HEK293 (cell line): Measurements from ENCODE around the gene CACHD1.

Source experiments
- ELK4 ChIP-seq: IDR thresholded peaks from 2 replicates; pipeline ENCODE4 v1.6.1; 2011; ENCODE audit warnings: mild to moderate bottlenecking, low read depth, low read length, borderline replicate concordance
- PBX3 ChIP-seq: sonication (generic); formaldehyde crosslinking; IDR thresholded peaks from 2 replicates; pipeline ENCODE4 v1.8.1; 2022; ENCODE audit warnings: mild to moderate bottlenecking, moderate library complexity, missing genetic modification reagents
- ZBTB20 ChIP-seq: fragments of 450-650 bp; formaldehyde crosslinking; IDR thresholded peaks from 2 replicates; pipeline ENCODE4 v1.5.1; 2016; ENCODE audit warnings: missing biosample characterization, missing genetic modification characterization
- ZFP69B ChIP-seq: fragments of 450-650 bp; formaldehyde crosslinking; IDR thresholded peaks from 2 replicates; pipeline ENCODE4 v1.5.1; 2016; ENCODE audit warnings: missing biosample characterization, missing genetic modification characterization
- ZNF140 ChIP-seq: fragments of 450-650 bp; formaldehyde crosslinking; IDR thresholded peaks from 2 replicates; pipeline ENCODE4 v1.5.1; 2016; ENCODE audit warnings: missing biosample characterization, missing genetic modification characterization
- ZNF184 ChIP-seq: fragments of 450-650 bp; IDR thresholded peaks from 2 replicates; pipeline ENCODE4 v1.5.1; 2018; ENCODE audit warnings: missing biosample characterization, mild to moderate bottlenecking, missing genetic modification characterization
- ZNF202 ChIP-seq: fragments of 450-650 bp; formaldehyde crosslinking; IDR thresholded peaks from 2 replicates; pipeline ENCODE4 v1.5.1; 2016; ENCODE audit warnings: missing biosample characterization, missing genetic modification characterization, borderline replicate concordance
- ZNF404 ChIP-seq: fragments of 450-650 bp; formaldehyde crosslinking; IDR thresholded peaks from 2 replicates; pipeline ENCODE4 v1.5.1; 2017; ENCODE audit warnings: missing biosample characterization, missing genetic modification characterization
- ZNF660 ChIP-seq: fragments of 450-650 bp; IDR thresholded peaks from 2 replicates; pipeline ENCODE4 v1.5.1; 2018; ENCODE audit warnings: missing biosample characterization, mild to moderate bottlenecking, missing genetic modification characterization
- TF ChIP-seq, protein P1 (sequence below): fragments of 450-650 bp; formaldehyde crosslinking; IDR thresholded peaks from 2 replicates; pipeline ENCODE4 v1.5.1; 2016; ENCODE audit warnings: missing biosample characterization, missing genetic modification characterization
- TF ChIP-seq, protein P2 (sequence below): fragments of 450-650 bp; formaldehyde crosslinking; IDR thresholded peaks from 2 replicates; pipeline ENCODE4 v1.5.1; 2016; ENCODE audit warnings: missing biosample characterization, missing genetic modification characterization

DNA sequence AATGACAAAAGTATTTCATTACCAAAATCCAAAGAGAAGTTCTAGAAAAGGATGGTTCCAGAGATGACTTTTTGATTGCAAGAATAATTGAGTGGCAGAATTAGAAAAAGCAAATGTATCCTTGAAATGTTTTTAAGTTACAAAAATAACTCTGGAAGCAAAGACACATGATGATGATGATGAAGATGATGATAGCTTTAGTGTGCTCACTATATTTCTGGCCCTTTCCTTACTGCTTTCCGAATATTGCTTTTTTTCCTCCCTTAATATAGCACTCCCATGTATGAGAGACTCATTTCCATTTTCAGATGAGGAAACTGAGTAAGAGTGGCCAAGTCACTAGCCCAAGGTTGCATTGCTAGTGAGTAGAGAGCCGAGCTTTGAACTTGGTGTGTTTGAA, 54.7 kb downstream of the CACHD1 start:
- TF ChIP-seq ZNF404 (tag by site-specific recombination): no peak
- no peak for TF ChIP-seq ZNF660 (tag by site-specific recombination)
- TF ChIP-seq ZNF140 (tag by site-specific recombination): no peak
- TF ChIP-seq, protein P1, sequence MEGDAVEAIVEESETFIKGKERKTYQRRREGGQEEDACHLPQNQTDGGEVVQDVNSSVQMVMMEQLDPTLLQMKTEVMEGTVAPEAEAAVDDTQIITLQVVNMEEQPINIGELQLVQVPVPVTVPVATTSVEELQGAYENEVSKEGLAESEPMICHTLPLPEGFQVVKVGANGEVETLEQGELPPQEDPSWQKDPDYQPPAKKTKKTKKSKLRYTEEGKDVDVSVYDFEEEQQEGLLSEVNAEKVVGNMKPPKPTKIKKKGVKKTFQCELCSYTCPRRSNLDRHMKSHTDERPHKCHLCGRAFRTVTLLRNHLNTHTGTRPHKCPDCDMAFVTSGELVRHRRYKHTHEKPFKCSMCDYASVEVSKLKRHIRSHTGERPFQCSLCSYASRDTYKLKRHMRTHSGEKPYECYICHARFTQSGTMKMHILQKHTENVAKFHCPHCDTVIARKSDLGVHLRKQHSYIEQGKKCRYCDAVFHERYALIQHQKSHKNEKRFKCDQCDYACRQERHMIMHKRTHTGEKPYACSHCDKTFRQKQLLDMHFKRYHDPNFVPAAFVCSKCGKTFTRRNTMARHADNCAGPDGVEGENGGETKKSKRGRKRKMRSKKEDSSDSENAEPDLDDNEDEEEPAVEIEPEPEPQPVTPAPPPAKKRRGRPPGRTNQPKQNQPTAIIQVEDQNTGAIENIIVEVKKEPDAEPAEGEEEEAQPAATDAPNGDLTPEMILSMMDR (tag by site-specific recombination): no peak
- no peak for TF ChIP-seq ZNF184 (tag by site-specific recombination)
- no peak for TF ChIP-seq ZBTB20 (tag by site-specific recombination)
- TF ChIP-seq ZNF202 (tag by site-specific recombination): no peak
- no peak for TF ChIP-seq PBX3 (CRISPR knock-in tag)
- TF ChIP-seq ELK4: no peak
- TF ChIP-seq, protein P2, sequence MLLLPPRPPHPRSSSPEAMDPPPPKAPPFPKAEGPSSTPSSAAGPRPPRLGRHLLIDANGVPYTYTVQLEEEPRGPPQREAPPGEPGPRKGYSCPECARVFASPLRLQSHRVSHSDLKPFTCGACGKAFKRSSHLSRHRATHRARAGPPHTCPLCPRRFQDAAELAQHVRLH (tag by site-specific recombination): no peak
- TF ChIP-seq ZFP69B: no peak
